Measurements from ENCODE around the gene GTPBP1.
A peak's percentile ranks its signal among the peaks of the same experiment; 100 is the strongest.

GTPBP1 gene

GRCh38 chr22:38724926-38725571 is 19.3 kb downstream of the GTPBP1 start:
- DNase-seq (ENCODE audit: low read depth in 1 of 2, low spot score in 1 of 2): no peak

GRCh38 chr22:38725900-38726655 is 20.3 kb downstream of the GTPBP1 start:
- no peak for DNase-seq (ENCODE audit: low read depth in 1 of 2, low spot score in 1 of 2)

- DNase-seq (ENCODE audit: low read depth in 1 of 2, low spot score in 1 of 2): no peak
Observed at GRCh38 chr22:38727123-38727522, 21.4 kb downstream of the GTPBP1 start.

GRCh38 chr22:38727530-38728451 is 22.0 kb downstream of the GTPBP1 start:
- DNase-seq (ENCODE audit: low read depth in 1 of 2, low spot score in 1 of 2): no peak

- no peak for DNase-seq (ENCODE audit: low read depth in 1 of 2, low spot score in 1 of 2)
Observed at GRCh38 chr22:38728871-38729796, 23.4 kb downstream of the GTPBP1 start.

- no peak for DNase-seq (ENCODE audit: low read depth in 1 of 2, low spot score in 1 of 2)
Observed at GRCh38 chr22:38729946-38730345, 24.2 kb downstream of the GTPBP1 start.

GRCh38 chr22:38730411-38730871 is 24.7 kb downstream of the GTPBP1 start:
- DNase-seq (ENCODE audit: low read depth in 1 of 2, low spot score in 1 of 2): no peak

GRCh38 chr22:38731703-38732161 is 26.0 kb downstream of the GTPBP1 start:
- DNase-seq (ENCODE audit: low read depth in 1 of 2, low spot score in 1 of 2): no peak

GRCh38 chr22:38732251-38732815 is 26.6 kb downstream of the GTPBP1 start:
- DNase-seq (ENCODE audit: low read depth in 1 of 2, low spot score in 1 of 2): no peak

GRCh38 chr22:38733329-38733723 is 27.6 kb downstream of the GTPBP1 start:
- DNase-seq (ENCODE audit: low read depth in 1 of 2, low spot score in 1 of 2): peak in 1 of 2 donors; percentile 34

GRCh38 chr22:38733724-38734381 is 28.1 kb downstream of the GTPBP1 start:
- DNase-seq (ENCODE audit: low read depth in 1 of 2, low spot score in 1 of 2): no peak

- DNase-seq (ENCODE audit: low read depth in 1 of 2, low spot score in 1 of 2): no peak
Observed at GRCh38 chr22:38734421-38735100, 28.8 kb downstream of the GTPBP1 start.

GRCh38 chr22:38735126-38735464 is 29.4 kb downstream of the GTPBP1 start:
- DNase-seq (ENCODE audit: low read depth in 1 of 2, low spot score in 1 of 2): no peak

- DNase-seq (ENCODE audit: low read depth in 1 of 2, low spot score in 1 of 2): no peak
Observed at GRCh38 chr22:38735465-38736256, 29.9 kb downstream of the GTPBP1 start.

- no peak for DNase-seq (ENCODE audit: low read depth in 1 of 2, low spot score in 1 of 2)
Observed at GRCh38 chr22:38736257-38736570, 30.5 kb downstream of the GTPBP1 start.

GRCh38 chr22:38737302-38738060 is 31.7 kb downstream of the GTPBP1 start:
- no peak for DNase-seq (ENCODE audit: low read depth in 1 of 2, low spot score in 1 of 2)

- no peak for DNase-seq (ENCODE audit: low read depth in 1 of 2, low spot score in 1 of 2)
Observed at GRCh38 chr22:38738475-38739070, 32.8 kb downstream of the GTPBP1 start.
